ENCODE measurements around the gene NFKBIE.
A peak's percentile ranks its signal among the peaks of the same experiment; 100 is the strongest.

The NFKBIE gene

GRCh38 chr6:44261581-44261980 is 3.8 kb downstream of the NFKBIE start:
- H3K4me3 ChIP-seq (ENCODE audit: low read depth, low read length): peak overlapping the region; percentile 77
- TF ChIP-seq, protein P1, sequence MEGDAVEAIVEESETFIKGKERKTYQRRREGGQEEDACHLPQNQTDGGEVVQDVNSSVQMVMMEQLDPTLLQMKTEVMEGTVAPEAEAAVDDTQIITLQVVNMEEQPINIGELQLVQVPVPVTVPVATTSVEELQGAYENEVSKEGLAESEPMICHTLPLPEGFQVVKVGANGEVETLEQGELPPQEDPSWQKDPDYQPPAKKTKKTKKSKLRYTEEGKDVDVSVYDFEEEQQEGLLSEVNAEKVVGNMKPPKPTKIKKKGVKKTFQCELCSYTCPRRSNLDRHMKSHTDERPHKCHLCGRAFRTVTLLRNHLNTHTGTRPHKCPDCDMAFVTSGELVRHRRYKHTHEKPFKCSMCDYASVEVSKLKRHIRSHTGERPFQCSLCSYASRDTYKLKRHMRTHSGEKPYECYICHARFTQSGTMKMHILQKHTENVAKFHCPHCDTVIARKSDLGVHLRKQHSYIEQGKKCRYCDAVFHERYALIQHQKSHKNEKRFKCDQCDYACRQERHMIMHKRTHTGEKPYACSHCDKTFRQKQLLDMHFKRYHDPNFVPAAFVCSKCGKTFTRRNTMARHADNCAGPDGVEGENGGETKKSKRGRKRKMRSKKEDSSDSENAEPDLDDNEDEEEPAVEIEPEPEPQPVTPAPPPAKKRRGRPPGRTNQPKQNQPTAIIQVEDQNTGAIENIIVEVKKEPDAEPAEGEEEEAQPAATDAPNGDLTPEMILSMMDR (IDR thresholded peaks at IDR 0.05; ENCODE audit: borderline replicate concordance, insufficient read depth, low read depth, low read length): no peak

GRCh38 chr6:44260451-44261297 is 4.7 kb downstream of the NFKBIE start:
- peak overlapping the region; percentile 22 for H3K4me3 ChIP-seq (ENCODE audit: low read depth, low read length)
- TF ChIP-seq, protein P1 (IDR thresholded peaks at IDR 0.05; ENCODE audit: borderline replicate concordance, insufficient read depth, low read depth, low read length): no peak

DNA sequence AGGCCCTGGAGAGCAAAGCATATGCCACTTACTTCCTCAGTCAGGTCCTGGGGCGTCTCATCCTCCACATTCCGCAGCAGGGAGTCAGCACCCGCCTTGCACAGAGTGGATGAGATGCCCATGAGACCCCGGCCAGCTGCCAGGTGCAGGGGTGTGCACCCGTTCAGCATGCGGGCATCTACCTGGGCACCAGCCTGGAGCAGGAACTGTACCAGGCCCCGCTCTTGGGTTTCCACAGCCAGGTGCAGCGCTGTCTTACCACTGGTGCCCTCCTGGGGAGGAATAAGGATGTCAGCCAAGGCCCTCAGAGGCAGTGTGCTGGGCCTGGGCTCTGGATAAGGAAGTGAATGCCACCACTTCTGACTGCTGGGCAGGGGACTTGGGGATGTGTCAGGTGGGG is 5.3 kb downstream of the NFKBIE start:
- H3K4me3 ChIP-seq (ENCODE audit: low read depth, low read length): no peak overlapping the region
- TF ChIP-seq, protein P1 (IDR thresholded peaks at IDR 0.05; ENCODE audit: borderline replicate concordance, insufficient read depth, low read depth, low read length): no peak

- TF ChIP-seq, protein P1 (IDR thresholded peaks at IDR 0.05; ENCODE audit: borderline replicate concordance, insufficient read depth, low read depth, low read length): no peak
- H3K4me3 ChIP-seq (ENCODE audit: low read depth, low read length): no peak overlapping the region
Observed at GRCh38 chr6:44258921-44259320, 6.4 kb downstream of the NFKBIE start.

GRCh38 chr6:44258325-44258863 is 7.0 kb downstream of the NFKBIE start:
- TF ChIP-seq, protein P1 (IDR thresholded peaks at IDR 0.05; ENCODE audit: borderline replicate concordance, insufficient read depth, low read depth, low read length): no peak
- no peak overlapping the region for H3K4me3 ChIP-seq (ENCODE audit: low read depth, low read length)

DNA sequence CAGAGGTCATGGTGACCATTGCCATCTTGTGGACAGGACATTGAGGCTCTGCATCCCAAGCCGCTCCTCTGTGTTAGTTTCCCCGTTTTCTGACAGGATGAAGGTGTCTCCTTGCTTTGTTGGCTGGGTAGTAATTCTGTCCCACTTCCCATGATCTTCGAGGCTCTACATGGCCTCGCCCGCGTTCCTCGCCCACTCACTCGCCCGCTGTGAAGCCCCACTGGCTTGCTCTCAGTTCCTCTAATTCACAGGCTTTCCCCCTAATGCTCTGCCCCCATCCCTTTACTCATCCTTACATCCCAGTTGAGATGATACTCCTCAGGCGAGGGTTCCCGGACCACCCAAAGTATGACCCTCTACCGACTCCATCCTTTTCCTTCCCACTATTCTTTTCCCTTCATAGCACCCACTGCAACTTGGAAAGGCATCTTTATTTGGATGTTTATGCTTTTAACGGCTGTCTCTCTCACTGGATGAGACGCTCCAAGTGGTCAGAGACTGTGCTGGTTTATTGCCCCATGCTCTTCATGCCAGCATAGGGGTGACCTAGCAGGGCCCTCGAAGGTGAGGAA is 7.5 kb downstream of the NFKBIE start:
- H3K4me3 ChIP-seq (ENCODE audit: low read depth, low read length): peak overlapping the region; percentile 23
- TF ChIP-seq, protein P1 (IDR thresholded peaks at IDR 0.05; ENCODE audit: borderline replicate concordance, insufficient read depth, low read depth, low read length): no peak

Measured in GM12875 (cell line).